SK-N-SH treated with all-trans-retinoic acid at 6 μM for 48 hours (cell line): ENCODE results near the gene SYNE2.

Experiments used
- BACH2 ChIP-seq: fragments of 250-450 bp; sonication (Bioruptor Pico); IDR thresholded peaks from 2 replicates; pipeline ENCODE4 v1.9.0; 2021; ENCODE audit warnings: mild to moderate bottlenecking, borderline replicate concordance
- CREB5 ChIP-seq: fragments of 250-450 bp; sonication (Bioruptor Pico); IDR thresholded peaks from 2 replicates; pipeline ENCODE4 v1.5.1; 2020; ENCODE audit warnings: low read depth, mild to moderate bottlenecking, moderate library complexity
- SNAI2 ChIP-seq: fragments of 250-450 bp; sonication (Bioruptor Pico); IDR thresholded peaks from 2 replicates; pipeline ENCODE4 v1.5.0; 2020; ENCODE audit warnings: mild to moderate bottlenecking, moderate library complexity
- TCF4 ChIP-seq: fragments of 250-450 bp; sonication (Bioruptor Pico); IDR thresholded peaks from 2 replicates; pipeline ENCODE4 v1.8.0; 2021; ENCODE audit warnings: mild to moderate bottlenecking, moderate library complexity, borderline replicate concordance
- ZFP3 ChIP-seq: fragments of 250-450 bp; sonication (Bioruptor Pico); IDR thresholded peaks from 2 replicates; pipeline ENCODE4 v1.5.0; 2020; ENCODE audit warnings: mild to moderate bottlenecking, moderate library complexity
- ZFP30 ChIP-seq: fragments of 450-650 bp; formaldehyde crosslinking; IDR thresholded peaks from 2 replicates; pipeline ENCODE4 v1.5.0; 2022; ENCODE audit warnings: mild to moderate bottlenecking, moderate library complexity
- TF ChIP-seq, protein P1 (sequence below): fragments of 250-450 bp; sonication (Bioruptor Pico); IDR thresholded peaks from 2 replicates; pipeline ENCODE4 v1.5.1; 2021; ENCODE audit warnings: mild to moderate bottlenecking, moderate library complexity

- TF ChIP-seq CREB5 (CRISPR knock-in tag), result no peak
- TF ChIP-seq, protein P1, sequence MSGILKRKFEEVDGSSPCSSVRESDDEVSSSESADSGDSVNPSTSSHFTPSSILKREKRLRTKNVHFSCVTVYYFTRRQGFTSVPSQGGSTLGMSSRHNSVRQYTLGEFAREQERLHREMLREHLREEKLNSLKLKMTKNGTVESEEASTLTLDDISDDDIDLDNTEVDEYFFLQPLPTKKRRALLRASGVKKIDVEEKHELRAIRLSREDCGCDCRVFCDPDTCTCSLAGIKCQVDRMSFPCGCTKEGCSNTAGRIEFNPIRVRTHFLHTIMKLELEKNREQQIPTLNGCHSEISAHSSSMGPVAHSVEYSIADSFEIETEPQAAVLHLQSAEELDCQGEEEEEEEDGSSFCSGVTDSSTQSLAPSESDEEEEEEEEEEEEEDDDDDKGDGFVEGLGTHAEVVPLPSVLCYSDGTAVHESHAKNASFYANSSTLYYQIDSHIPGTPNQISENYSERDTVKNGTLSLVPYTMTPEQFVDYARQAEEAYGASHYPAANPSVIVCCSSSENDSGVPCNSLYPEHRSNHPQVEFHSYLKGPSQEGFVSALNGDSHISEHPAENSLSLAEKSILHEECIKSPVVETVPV, result no peak
- no peak for TF ChIP-seq ZFP3 (CRISPR knock-in tag)
- TF ChIP-seq ZFP30, result no peak
- TF ChIP-seq TCF4 (CRISPR knock-in tag), result no peak
- no peak for TF ChIP-seq SNAI2 (CRISPR knock-in tag)
- no peak for TF ChIP-seq BACH2 (CRISPR knock-in tag)
Measured at GRCh38 chr14:63992858-63993257, 140.1 kb downstream of the SYNE2 start.
